ENCODE measurements around the gene CLIC4.
"Not testable (repeated sequence)": the region's sequence is repeated elsewhere in the genome, so short reads cannot be mapped to it uniquely, and the experiment has no call there.

The CLIC4 gene

GRCh38 chr1:24748191-24749121 lies 3.2 kb downstream of the CLIC4 start:
- no peak for DNase-seq

- DNase-seq = no peak
Measured at GRCh38 chr1:24749252-24749651, 4.0 kb downstream of the CLIC4 start.

- DNase-seq = no peak
Measured at GRCh38 chr1:24749886-24750285, 4.6 kb downstream of the CLIC4 start.

GRCh38 chr1:24751833-24752232 lies 6.6 kb downstream of the CLIC4 start:
- DNase-seq = no peak

DNA sequence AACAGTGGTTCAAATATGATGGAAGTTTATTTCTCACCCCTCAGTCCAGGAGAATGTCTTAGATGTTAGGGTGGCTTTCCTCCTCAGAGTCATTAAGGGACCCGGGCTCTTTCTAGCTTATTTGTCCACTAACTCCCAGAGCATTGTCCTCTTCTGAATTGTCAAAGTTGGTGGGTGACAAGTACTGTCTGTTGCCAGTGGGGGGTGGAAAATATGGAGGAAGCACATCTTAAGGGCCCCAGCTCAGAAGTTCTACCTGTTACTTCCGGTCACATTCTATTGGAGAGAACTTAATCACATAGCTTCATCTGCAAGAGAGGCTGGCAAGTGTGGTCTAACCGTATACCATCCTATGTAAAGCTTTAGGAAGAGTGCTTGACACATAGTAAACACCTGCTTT lies 7.1 kb downstream of the CLIC4 start:
- no peak for DNase-seq

DNA sequence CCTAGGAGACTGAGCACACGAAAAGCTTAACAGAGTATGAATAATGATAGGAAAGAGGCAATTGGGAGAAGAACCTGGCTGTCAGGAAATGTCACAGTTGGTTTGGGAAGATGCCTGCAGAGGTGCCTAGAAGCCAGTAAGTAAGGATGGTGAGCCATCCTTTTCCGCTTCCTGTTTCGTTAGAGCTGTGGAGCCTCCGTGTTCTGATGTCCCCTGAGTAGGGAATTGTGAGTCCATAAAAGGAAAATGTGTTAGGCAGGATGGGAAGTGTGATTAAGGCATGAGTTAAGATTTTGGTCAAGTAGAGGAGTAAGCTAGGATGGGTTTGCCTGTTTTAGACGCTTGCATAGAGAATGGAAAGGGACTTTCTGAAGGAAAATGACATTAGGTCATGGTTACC lies 9.0 kb downstream of the CLIC4 start:
- no peak for DNase-seq

DNA sequence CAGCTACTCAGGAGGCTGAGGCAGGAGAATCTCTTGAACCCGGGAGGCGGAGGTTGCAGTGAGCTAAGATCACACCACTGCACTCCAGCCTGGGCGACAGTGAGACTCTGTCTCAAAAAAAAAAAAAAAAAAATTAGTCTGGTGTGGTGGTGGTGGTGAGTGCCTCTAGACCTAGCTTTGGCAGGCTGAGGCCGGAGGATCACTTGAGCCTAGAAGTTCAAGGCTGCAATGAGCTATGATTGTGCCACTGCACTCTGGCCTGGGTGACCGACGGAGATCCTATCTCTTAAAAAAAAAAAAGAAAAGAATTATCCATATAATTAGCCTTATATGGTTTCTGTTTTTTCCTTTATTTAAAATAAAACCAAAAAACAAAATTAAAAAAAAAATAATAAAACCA lies 10.1 kb downstream of the CLIC4 start:
- not testable (repeated sequence) for DNase-seq

DNA sequence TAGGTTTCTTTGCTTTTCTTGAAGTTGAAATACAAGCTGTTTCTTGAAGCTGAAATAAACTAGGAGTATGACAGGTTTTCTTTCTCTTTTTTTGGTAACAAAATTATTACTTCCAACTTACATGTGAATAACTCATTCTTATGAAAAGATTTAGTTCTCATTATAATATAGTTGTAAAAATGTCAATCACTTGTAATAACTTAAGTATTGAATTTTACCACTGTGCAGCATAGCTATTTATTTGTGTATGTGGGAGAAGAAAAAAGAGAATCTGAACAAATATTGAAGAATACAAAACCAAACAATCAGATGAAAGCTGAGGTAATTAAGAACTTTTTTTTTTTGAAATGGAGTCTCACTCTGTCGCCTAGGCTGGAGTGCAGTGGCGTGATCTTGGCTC lies 11.1 kb downstream of the CLIC4 start:
- DNase-seq = no peak

GRCh38 chr1:24759492-24759891 lies 14.2 kb downstream of the CLIC4 start:
- no peak for DNase-seq

DNA sequence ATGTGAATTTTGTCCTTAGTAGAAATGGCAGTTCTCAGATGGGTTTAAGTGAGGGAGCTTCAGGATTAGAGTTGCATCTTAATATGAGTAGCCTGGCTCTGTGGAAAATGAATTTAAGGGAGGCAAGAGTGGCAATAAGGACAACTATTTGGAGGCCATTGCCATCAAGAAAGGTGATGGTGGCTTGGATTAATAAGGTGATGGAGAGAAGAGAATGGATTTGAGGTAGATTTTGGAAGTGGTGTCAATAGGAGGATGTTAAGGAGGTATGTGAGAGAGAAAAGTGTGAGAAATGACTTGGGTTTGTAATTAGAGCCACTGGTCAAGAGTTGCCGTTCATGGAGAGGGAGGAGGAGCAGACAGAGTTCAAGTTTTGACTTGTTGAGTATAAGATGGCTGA lies 16.3 kb downstream of the CLIC4 start:
- no peak for DNase-seq

DNA sequence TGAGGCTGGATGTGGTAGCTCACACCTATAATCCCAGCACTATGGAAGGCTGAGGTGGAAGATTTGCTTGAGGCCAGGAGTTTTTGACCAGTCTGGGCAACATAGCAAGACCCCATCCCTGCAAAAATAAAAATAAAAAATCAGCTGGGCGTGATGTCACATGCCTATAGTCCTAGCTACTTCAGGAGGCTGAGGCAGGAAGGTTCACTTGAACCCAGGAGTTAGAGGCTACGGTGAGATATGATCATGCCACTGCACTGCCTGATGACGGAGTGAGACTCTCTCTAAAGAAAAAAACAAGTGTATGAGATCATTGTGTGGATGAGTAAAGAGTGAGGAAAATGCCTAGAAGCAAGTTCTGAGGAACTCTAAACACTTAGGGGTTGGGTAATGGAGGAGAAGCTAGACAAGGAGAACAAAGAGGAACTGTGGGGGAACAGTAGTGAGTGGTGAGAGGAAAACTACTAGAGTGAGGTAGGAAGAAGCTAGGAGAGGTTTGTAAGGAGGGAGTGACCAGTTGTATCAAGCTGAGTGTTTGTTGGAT lies 17.0 kb downstream of the CLIC4 start:
- DNase-seq = no peak

DNA sequence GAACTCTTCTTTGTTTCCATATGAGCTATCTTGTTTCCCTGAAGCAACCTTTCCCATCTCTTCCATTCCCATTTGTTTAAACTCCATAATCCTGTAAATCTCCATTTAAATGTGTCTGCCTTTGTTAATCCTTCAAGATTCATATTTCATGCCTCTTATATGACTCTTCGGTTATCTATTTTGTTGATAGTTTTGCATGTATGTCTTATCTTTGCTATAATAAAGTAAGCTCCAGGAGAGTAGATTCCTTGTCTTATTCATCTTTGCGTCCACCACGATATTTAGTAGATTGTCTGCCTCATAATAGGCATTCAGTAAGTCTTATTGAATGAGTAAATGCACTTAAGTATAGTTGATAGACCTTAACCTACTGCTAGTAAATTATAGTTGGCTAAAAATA lies 18.4 kb downstream of the CLIC4 start:
- DNase-seq = no peak

GRCh38 chr1:24764439-24764838 lies 19.2 kb downstream of the CLIC4 start:
- DNase-seq = no peak

GRCh38 chr1:24764848-24765247 lies 19.6 kb downstream of the CLIC4 start:
- no peak for DNase-seq

GRCh38 chr1:24765308-24765988 lies 20.2 kb downstream of the CLIC4 start:
- no peak for DNase-seq

GRCh38 chr1:24767351-24767750 lies 22.1 kb downstream of the CLIC4 start:
- DNase-seq = no peak

GRCh38 chr1:24768873-24769605 lies 23.8 kb downstream of the CLIC4 start:
- no peak for DNase-seq

DNA sequence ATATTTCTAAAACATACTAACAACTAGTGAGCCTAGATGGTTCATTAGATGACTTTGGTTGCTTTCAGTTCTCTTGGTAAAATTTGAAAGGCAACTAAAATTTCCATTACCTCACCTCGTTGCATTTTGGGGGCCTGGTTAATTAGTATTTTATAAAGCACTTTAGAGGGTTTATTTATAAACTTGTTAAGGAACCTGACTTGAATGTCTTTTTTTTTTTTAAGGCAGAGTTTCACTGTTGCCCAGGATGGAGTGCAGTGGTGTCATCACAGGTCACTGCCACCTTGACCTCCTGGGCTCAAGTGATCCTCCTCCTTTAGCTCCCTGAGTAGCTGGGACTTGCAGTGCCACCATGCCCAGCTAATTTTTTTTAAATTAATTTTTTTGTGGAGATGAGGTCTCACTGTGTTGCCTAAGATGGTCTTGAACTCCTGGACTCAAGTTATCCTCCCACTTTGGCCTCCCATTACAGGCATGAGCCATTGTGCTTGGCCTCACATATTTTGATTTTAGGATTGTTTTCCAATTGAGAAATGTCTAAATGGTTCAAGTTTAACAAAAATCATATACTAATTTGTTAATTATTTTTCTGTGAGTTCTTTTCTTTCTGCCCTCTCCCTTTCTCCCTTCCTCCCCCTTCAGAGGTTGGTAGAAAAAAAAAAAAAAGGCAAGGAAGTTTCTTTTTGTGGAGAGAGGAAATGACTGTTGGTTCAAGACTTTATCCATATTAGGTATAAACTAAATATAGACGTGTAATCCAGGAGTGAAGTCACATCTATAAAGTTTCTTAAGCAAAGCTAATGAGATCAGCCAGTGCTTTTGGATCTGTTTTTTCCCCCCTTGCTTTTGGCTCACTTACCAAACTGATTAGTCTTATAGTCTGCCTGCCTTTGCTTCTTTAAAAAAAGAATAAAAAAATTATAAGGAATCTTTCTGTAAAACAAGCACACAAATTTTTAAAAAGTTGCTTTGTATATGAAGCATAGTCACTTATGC lies 24.7 kb downstream of the CLIC4 start:
- no peak for DNase-seq

DNA sequence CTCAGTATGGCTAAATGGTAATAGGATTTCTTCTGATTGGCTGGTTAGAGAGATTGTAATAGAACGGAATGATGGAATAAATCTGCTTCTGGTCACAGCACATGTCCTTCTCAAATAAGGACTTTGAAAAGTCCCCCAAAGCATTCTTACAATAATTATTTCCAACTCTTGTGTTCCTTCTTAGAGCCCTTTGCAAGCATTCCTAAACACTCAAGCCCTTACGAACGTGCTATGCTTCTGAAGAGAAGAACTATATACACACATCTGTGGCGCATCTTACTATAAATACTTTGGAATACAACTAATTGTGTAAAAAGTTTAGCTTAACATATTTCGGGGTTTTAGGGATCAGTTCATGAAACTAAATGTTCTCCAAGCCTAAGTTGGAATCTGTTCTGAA lies 25.6 kb downstream of the CLIC4 start:
- DNase-seq = no peak

DNA sequence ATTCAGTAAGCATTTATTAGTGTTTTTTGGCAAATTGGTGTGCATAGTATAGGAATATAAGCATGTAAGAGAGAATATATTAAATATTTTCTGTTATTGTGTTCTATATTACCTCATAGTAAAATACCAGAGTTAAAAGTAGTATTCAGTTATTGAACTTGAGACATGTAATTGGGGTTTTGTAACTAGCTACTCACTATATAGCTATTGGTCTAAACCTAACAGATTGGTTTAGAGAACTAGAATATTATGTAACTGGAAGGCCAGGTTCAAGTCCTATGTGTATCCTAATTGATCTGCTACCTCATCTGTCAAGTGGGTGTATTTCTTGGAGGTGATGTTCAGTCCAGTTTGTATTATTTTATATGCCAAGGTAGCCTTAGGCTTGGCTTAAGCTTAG lies 26.3 kb downstream of the CLIC4 start:
- DNase-seq = no peak

DNA sequence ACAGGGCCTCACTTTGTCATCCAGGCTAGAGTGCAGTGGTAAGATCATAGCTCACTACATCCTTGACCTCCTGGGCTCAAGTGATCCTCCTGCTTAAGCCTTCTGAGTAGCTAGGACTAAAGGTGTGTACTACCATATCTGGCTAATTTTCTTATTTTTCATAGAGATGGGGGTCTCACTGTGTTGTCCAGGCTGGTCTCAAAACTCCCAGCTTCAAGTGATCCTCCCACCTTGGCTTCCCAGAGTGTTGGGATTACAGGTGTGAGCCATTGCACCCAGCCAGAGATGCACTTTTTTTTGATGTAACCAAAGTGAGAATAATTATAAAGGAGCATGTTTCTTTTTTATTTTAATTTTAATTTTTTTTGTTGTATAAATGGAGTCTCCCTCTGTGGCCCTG lies 28.4 kb downstream of the CLIC4 start:
- DNase-seq = no peak

GRCh38 chr1:24775348-24775747 lies 30.1 kb downstream of the CLIC4 start:
- DNase-seq = no peak

Measured in midbrain (tissue), 1 donor.